ENCODE data around the gene BRD3OS. TPM values are rescaled to one million over a fixed set of nuclear protein-coding genes. Genes with fewer than 3 reads are reported as not detected.
A peak's percentile ranks its signal among the peaks of the same experiment; 100 is the strongest.

The BRD3OS gene
- total RNA-seq, 4 donors from 2014 or later, result 15.3 to 39.0 (median 21.7) TPM

GRCh38 chr9:133979921-133980863 lies 45.1 kb upstream of the BRD3OS start:
- Histone ChIP-seq H3K4me3 (peak overlapping the region in 1 of 2 donors; percentile 37), H3K9me3 (no peaks in the 10 kb centered on the region), H3K36me3 (no peaks in the 10 kb centered on the region), H3K27ac (peak overlapping the region in 2 of 4 donors; percentile 48 to 53), H3K27me3 (no peaks in the 10 kb centered on the region), H3K4me1 (peaks cover 0 to 24% (median 19%) of the 10 kb centered on the region in 3 donors)
- WGBS, 2 donors (ENCODE audit: low coverage in 1 of 2), result no CpG with 5 or more reads among the region's 22 CpGs
- TF ChIP-seq EP300 (IDR thresholded peaks at IDR 0.05) (no peak), POLR2A (IDR thresholded peaks at IDR 0.05) (no peak), CTCF (IDR thresholded peaks at IDR 0.05) (no peak), POLR2AphosphoS5 (IDR thresholded peaks at IDR 0.05) (no peak)
- no peak for ATAC-seq

GRCh38 chr9:133980864-133981588 lies 44.3 kb upstream of the BRD3OS start:
- Histone ChIP-seq H3K4me3 (no peak overlapping the region), H3K27ac (no peak overlapping the region)
- no peak for TF ChIP-seq POLR2A (IDR thresholded peaks at IDR 0.05)
- TF ChIP-seq EP300 (IDR thresholded peaks at IDR 0.05), result no peak
- no peak for TF ChIP-seq POLR2AphosphoS5 (IDR thresholded peaks at IDR 0.05)
- TF ChIP-seq CTCF (IDR thresholded peaks at IDR 0.05), result no peak

GRCh38 chr9:133981589-133981957 lies 43.7 kb upstream of the BRD3OS start:
- no peak for ATAC-seq
- Histone ChIP-seq H3K4me3 (no peak overlapping the region), H3K36me3 (no peaks in the 10 kb centered on the region), H3K4me1 (peaks cover 0 to 24% (median 19%) of the 10 kb centered on the region in 3 donors), H3K9me3 (no peaks in the 10 kb centered on the region), H3K27me3 (no peaks in the 10 kb centered on the region), H3K27ac (no peak overlapping the region)
- TF ChIP-seq POLR2A (IDR thresholded peaks at IDR 0.05) (no peak), POLR2AphosphoS5 (IDR thresholded peaks at IDR 0.05) (no peak), EP300 (IDR thresholded peaks at IDR 0.05) (no peak), CTCF (IDR thresholded peaks at IDR 0.05) (no peak)
- no CpG with 5 or more reads among the region's 14 CpGs for WGBS, 2 donors (ENCODE audit: low coverage in 1 of 2)

More at GRCh38 chr9:133980864-133981588, 44.3 kb upstream of the BRD3OS start:
- Histone ChIP-seq H3K36me3 (no peaks in the 10 kb centered on the region), H3K9me3 (no peaks in the 10 kb centered on the region), H3K4me1 (peaks cover 0 to 24% (median 19%) of the 10 kb centered on the region in 3 donors), H3K27me3 (no peaks in the 10 kb centered on the region)
- no peak for ATAC-seq
- no CpG with 5 or more reads among the region's 25 CpGs for WGBS, 2 donors (ENCODE audit: low coverage in 1 of 2)

GRCh38 chr9:133981958-133982681 lies 43.2 kb upstream of the BRD3OS start:
- no peak for ATAC-seq
- H3K4me1 ChIP-seq, result peaks cover 0 to 24% (median 19%) of the 10 kb centered on the region in 3 donors
- no peaks in the 10 kb centered on the region for H3K9me3 ChIP-seq
- no peak overlapping the region for H3K4me3 ChIP-seq
- 80% methylated on average over 2 of the region's 28 CpGs; no CpG with 5 or more reads in 1 of the 2 donors for WGBS, 2 donors (ENCODE audit: low coverage in 1 of 2)
- H3K27ac ChIP-seq, result no peak overlapping the region
- TF ChIP-seq CTCF (IDR thresholded peaks at IDR 0.05), result no peak
- no peak for TF ChIP-seq POLR2AphosphoS5 (IDR thresholded peaks at IDR 0.05)
- no peak for TF ChIP-seq EP300 (IDR thresholded peaks at IDR 0.05)
- no peak for TF ChIP-seq POLR2A (IDR thresholded peaks at IDR 0.05)
- H3K27me3 ChIP-seq, result no peaks in the 10 kb centered on the region
- no peaks in the 10 kb centered on the region for H3K36me3 ChIP-seq

Measured in gastroesophageal sphincter (tissue), 4 donors.